GM03348 (cell line): ENCODE measurements around the gene SPDYC.
A peak's percentile ranks its signal among the peaks of the same experiment; 100 is the strongest.
"Not testable (repeated sequence)": the region's sequence is repeated elsewhere in the genome, so short reads cannot be mapped to it uniquely, and the experiment has no call there.

Experiments used
- DNase-seq: peaks from one replicate; pipeline ENCODE4 v3.0.0; 2012; ENCODE audit warnings: low spot score

SPDYC gene

DNA sequence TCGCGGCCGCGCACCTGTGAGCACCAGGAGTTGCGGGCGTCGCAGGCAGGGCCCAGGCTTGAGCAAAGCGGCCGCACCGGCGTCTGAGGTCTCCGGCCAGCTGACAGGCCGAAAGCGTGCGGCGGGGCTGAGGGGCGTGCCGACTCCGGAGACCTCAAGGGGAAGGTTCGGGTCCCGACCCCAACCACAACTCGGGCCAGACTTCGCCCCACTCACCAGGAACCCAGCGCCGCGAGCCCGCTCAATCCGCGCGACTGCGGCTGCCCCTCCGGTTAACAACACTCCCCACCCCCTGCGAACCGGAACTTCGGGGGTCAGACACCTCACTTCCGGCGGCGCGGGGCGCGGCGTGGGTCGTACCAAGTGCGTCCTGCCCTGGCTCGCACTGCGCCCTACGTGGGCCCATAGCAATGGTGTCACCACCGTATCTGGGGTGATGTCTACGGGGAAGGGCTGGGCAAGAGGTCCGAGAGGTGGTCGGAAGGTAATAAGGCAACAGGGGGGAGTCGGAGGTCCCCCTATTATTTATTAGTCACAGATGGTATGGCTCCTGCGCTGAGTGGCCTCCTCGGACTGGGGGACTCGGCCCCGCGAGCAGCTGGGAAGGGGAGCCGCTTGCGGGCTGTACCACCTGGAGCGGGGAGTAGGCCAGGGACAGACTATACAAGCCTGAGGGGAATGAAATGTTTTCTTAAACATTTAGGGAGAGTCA, 35.6 kb upstream of the SPDYC start, which contains the start of gene SYVN1:
Gene SYVN1, minus strand, starts transcription at position 280 of the 712 bp plus-strand sequence. CDS start 918 bp downstream, outside the sequence.
- peak; percentile 95 for DNase-seq

DNA sequence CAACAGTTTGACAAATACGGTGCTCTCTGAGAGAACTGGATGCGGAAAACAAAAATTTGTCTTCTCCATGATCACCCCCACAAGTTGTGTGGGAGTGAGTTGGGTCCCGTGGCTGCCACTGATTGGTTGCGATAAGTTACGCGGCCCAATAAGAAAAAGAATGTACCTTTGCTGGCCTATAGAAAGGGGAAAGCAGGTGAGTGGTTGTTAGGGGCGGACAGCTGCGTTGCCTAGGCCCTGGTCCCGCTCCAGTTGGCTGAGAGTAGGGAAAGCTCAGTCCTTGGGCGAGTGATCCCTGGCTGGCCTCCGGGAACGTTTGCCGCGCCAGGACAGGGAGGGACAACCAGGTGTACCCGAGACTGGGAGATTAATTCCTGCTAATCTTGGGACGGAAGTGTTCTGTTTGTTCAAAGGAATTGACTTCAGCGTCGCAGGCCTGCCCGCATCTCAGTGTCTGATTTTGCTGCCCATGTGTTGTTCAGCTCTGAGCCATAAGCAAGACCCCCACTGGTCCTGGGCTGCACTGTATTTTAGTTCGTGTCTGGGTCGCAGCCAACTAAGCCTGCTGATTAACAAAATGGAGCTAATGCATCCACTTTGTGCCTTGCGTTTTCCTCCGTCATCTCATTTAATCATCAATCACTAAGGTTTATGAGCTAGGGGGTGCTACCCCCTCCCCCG, 34.9 kb upstream of the SPDYC start:
- peak; percentile 96 for DNase-seq

DNA sequence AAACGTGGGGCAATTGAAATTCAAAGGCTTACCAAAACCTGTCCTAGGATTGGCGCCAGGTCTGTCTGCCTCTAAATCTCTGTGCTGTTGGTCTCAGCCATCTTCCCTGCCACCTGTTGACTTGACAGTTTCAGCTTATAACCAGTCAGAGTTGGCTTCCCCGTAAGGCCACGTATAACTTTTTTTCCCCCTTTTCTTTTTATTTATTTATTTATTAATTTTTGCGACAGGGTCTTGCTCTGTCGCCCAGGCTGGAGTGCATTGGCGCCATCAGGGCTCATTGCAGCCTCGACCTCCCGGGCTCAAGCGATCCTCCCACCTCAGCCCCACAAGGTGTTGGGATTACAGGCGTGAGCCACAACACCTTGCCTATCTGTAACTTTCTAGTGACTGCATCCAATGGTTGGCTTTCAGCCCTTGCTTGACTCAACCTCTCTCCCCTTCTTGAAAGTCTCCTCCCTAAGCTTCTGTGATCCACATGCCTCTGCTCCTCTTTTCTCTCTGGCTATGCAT, 34.3 kb upstream of the SPDYC start:
- DNase-seq: no peak

DNA sequence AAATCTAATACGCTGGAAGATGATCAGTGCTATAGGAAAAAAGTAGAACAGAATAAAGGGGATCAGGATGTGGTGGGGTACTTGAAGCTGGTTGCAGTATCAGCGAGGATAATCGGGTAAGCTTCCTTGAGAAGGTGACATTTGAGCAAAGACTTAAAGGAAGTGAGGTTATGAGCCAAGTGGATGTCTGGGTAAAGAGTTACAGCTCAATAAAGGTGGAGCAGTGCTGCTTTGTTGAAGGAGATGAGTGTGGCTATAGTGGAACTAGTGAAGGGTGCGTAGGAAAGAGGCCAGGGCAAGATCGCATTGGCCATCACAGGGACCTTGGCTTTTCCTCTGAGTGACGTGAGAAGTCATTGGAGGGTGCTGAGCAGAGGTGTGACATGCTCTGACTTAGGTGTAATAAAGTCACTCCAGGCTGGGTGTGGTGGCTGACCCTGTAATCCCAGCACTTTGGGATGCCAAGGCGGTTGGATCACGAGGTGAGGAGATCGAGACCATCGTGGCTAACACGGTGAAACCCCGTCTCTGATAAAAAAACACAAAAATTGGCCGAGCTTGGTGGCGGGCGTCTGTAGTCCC, 33.4 kb upstream of the SPDYC start:
- no peak for DNase-seq

DNA sequence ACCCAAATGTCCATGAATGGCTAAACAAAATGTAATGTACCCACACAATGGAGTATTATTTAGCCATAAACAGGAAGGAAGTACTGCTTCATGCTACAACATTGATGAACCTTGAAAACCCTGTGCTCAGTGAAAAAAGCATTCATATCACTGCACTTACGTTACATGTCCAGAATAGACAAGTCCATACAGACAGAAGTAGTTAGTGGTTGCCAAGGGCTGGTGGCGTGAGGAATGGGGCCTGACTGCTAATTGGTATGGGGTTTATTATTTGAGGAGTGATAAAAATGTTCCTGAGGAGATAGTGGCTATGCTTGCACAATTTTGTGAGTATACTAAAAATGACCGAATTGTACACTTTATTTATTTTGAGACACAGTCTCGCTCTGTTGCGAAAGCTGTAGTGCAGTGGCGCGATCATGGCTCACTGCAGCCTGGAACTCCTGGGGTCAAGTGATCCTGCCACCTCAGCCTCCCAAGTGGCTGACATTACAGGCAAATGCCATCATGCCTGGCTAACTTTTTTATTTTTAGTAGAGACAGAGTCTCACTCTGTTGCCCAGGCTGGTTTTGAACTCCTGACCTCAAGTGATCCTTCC, 28.0 kb upstream of the SPDYC start:
- no peak for DNase-seq

DNA sequence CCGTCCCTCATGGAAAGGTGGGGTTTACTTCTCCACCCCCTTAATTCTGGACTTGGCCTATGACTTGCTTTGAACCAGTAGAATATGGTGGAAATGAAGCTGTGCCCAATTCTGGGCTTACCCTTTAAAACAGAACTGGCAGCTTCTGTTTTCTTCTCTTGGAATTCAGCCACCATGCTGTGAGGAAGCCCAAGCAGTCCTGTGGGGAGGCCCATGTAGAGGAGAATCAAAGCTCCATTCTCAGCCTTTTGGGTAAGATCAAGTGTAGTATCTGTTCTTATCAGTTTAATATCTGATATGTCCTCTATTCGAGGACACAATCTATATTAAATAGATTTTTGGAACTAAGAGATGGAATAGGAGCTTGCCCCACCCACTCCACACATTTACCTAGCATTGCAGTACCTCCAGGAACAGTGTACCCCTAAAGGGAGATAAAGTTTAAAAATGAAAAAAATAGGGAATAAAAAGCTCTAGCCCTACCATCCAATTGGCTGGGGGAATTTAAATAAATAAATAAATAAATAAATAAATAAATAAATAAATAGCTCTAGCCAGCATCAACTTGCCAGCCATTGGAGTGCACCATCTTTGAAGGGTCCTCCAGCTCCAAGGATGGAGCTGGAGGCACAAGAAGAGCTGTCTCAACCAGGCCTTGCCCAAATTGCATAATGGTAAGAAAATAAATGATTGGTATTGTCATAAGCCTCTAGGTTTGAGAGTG, 22.5 kb upstream of the SPDYC start:
- no peak for DNase-seq

DNA sequence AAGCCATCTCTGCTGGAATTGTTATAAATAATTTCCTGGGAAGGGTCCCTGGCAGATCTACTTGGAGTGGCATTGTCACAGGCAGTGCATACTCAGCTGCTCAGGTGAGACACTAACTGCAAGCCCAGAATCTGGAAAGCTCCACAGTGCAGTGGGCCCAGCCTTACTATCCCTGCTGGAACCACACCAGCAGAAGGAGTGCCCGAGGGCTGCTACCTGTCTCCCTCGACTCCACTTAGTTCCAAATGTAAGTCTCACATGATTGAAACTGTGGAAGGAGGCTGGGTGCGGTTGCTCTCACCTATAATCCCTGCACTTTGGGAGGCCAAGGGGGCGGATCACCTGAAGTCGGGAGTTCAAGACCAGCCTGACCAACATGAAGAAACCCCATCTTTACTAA, 21.4 kb upstream of the SPDYC start:
- DNase-seq: no peak

DNA sequence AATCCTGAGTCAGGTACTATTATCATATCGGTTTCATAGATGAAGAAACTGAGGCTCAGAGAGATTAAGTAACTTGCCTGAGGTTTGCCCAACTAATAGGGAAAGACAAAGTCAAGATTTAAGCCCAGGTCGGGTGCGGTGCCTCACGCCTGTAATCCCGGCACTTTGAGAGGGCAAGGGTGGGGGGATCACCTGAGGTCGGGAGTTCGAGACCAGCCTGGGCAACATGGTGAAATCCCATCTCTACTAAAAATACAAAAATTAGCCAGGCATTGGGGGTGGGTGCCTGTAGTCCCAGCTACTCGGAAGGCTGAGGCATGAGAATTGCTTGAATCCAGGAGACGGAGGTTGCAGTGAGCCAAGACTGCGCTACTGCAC, 19.9 kb upstream of the SPDYC start:
- not testable (repeated sequence) for DNase-seq

DNA sequence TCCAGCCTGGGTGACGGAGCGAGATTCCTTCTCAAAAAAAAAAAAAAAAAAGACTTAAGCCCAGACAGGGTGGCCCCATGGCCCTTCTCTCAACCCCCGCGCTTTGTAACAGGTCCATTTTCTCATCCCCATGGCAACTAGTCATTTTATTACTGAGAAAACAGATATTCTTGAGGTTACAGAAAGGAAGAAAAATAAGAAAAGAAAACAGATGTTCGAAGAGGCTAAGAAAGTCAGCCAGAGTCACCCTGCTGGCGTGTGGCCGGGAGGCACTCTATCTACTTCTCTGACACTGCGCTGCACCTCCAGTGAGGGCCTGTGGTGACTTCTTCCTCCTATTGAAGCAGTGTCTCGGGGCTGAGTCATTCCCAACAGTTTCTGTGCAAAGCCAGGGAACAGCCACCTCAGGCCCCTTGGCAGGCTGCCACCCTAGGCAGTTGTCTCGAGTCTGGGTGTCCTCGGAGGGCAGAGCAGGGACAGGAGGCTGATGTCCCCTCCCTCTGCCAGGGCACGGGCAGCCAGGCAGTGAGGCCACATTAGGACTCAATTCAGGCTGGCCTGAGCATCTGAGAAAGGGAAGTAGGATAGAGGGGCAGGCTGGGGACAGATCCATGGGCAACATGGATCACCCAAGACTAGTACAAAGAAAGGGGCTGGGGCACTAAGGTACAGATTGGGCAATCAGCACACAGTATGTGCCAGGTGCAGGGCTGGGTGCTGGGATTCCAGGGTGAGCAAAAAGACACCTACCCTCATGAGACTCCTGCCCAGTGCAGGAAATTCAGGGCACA, 19.3 kb upstream of the SPDYC start:
- peak; percentile 81 for DNase-seq

DNA sequence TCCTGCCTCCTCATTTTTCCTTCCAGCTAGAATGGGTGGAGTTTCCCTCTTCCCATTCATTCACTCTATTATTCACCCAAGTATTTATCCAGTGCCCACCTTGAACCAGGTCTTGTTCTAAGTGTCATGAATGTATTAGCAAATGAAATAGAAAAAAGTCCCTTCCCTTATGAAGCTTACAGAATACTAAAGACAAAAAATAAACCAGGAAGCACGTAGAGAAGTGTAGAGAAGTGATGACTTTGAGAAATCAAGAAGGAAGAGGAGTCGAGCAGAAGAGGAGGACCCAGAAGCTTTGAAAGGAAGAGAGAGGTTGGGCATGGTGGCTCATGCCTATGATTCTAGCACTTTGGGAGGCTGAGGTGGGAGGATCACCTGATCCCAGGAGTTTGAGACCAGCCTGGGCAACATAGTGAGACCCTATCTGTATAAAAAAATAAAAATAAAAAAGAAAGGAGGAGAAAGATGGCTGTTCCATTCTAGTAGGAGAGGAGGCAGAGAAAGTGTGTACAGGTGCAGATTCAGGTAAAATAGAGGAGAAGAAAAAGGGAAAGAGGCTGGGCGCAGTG, 18.6 kb upstream of the SPDYC start:
- DNase-seq: no peak

DNA sequence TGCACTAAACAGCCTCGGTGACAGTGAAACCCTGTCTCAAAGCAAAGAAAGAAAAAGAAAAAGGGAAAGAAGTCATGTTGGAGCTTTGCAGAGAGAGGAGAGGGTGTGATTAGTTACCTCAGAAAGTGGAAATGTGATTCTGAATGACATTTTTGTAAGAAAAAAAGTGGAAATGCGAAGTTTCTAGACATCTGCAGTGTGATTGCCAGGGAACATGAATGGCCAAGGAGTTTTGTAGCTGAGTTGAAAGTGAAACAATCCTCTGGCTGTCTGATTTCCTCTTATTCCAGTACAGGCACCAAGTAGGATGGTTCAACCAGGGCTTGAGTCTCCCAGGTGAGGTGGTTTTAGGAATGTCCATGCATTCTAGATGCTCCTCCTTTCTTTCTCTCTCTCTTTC, 17.9 kb upstream of the SPDYC start:
- DNase-seq: no peak

DNA sequence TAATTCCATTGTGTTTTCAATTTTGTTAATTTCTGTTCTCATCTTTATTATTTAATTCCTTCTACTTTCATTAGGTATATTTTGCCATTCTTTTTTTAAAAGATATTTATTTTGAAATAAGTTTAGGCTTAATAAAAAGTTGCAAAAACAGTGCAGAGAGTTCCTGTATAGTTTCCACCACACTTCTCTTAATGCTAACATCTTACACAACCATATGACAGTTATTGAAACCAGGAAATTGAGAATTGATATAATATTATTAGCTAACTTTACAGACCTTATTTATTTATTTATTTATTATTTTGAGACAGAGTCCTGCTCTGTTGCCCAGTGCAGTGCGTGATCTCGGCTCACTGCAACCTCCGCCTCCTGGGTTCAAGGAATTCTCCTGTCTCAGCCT, 13.8 kb upstream of the SPDYC start:
- no peak for DNase-seq

DNA sequence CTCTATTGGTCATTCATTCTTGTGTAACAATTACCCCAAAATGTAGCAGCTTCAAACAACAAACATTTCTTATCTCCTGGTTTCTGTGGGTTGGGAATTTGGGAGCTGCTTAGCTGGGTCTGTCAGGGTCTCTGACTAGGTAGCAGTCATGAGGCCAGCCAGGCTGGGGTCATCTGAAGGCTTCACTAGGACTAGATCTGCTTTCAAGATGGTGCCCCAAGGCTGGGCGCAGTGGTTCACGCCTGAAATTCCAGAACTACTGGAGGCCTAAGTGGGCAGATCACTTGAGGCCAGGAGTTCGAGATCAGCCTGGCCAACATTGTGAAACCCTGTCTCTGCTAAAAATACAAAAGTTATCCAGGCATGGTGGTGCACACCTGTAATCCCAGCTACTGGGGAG, 13.1 kb upstream of the SPDYC start:
- no peak for DNase-seq

DNA sequence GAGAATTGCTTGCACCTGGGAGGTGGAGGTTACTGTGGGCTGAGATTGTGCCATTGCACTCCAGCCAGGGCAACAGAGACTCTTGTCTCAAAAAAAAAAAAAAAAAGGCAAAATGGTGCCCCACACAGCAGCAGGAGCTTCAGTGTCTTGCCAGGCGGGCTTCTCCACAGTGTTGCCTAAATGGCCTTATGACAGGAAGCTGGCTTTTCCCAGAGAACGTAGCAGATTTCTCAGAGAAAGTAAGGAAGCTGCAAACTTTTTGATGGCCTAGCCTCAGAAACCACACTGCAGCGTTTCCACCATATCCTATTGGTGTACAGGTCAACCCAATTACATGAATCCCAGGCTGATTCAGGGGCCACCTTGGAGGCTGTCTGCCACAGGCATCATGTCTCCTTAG, 12.7 kb upstream of the SPDYC start:
- DNase-seq: no peak

DNA sequence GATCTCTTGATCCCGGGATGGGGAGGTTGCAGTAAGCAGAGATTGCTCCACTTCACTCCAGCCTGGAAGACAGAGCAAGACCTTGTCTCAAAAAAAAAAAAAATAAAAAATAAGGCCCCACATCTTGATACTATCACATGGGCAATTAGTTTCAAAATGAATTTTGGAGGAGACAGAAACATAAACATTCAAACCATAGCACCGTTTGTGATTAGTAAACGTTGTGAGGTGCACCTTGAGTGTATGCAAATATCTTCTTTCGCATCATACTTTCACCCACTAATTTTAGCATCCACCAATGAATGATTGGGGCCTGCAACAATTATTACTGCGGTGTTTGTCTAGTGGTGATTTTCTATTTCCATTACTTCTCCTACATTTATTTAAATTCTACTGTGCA, 11.0 kb upstream of the SPDYC start:
- DNase-seq: no peak

DNA sequence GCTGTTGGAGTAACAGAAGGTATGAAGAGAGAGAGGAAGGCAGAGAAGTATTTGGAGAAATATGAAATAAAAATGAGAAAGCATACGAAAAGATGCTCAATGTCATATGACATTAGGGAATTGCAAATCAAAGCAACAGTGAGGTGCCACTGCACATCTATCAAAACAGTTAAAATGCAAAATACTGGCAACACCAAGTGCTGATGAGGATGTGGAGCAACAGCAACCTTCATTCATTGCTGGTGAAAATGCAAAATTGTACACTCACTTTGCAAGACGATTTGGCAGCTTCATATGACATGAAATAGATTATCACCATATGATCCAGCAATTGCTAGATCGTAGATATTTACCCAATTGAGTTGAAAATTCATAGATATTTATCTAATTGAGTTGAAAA, 9.4 kb upstream of the SPDYC start:
- no peak for DNase-seq

DNA sequence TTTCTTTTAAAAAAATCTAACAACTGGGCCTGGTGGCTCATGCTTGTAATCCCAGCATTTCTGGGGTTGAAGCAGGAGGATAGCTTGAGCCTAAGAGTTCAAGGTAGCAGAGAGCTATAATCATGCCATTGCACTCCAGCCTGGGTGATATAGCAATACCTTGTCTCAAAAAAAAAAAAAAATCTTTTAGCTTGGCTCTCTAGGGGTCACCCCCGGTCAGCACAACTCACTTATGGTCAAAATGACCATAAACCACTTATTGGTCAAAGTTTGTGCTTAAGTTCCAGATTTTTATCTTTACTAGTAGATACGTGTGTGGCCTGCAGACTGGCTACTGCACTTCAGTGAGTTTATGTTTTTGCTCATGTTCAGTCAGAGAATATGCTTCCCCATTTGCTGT, 6.3 kb upstream of the SPDYC start:
- DNase-seq: no peak

DNA sequence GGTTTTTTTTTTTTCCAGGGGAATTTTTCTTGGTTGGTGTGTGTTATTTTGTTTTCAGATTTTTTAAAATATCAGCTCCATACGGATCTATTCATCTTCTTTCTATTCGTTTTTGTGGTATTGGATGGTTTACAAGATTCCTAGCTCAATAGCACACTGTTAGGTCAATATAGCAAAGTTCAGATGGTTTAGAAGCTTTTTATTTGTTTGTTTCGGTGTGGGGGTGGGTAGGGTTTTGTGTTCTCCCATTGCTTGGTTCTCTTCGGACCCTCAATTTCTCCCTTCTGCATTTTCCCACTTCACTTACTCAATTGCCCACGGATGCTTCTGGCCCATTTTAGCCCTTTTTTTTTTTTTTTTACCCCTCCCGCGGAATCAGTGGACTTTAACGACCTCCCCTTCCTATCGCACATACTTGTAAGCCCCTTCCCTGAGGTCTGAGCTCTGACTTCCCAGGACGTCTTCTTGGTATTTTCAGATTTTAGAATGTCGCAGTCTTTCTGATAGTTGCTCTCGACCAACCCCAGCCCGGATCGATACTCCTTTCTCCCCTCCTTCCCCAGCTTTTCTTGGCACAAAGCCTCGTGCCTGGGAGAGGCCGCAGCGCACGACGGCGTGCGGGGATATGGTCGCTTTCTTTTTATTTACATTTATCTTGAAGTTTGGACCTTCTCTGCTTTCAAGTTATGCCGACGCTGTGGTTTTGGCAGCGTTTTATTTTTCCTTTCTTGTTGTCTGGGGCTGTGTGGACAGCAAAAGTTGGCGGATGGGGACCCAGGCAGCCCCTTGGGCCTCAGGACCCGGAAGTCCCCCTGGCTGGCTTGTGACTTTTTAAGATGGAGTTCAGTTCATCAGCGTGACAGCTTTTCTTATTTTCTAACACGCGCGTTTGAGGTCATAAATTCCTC, 4.4 kb upstream of the SPDYC start:
- DNase-seq: no peak

DNA sequence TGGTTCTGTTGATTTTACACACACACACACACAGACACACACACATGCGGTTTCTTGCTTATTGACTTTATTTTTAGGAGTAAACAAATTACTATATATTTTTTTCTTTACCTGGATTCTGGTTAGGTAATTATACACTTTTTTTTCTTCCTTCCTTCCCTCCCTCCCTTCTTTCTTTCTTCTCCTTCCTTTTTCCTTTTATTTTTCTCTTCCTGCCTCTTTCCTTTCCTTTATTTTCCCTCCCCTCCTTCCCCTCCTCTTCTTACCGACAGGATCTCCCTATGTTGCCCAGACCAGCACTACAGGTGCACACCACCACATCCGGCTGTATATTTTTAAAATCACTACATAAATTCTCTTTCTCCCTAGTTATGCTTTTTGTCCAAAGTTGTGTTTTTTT, 3.1 kb upstream of the SPDYC start:
- DNase-seq: no peak

DNA sequence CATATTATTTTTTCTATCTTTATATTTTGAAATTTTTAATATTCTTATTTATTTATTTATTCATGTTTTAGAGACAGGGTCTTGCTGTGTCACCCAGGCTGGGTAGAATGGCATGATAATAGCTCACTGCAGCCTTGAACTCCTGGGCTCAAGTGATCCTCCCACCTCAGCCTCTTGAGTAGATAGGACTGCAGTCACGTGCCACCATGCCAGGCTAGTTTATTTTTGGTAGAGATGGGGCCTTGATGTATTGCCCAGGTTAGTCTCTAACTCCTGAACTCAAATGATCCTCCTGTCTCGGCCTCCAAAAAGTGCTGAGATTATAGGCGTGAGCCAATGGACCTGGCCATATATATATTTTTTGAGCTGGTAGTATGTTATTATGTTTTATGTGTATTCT, 2.4 kb upstream of the SPDYC start:
- DNase-seq: no peak
